ENCODE results near the gene NALCN.

The NALCN gene

DNA sequence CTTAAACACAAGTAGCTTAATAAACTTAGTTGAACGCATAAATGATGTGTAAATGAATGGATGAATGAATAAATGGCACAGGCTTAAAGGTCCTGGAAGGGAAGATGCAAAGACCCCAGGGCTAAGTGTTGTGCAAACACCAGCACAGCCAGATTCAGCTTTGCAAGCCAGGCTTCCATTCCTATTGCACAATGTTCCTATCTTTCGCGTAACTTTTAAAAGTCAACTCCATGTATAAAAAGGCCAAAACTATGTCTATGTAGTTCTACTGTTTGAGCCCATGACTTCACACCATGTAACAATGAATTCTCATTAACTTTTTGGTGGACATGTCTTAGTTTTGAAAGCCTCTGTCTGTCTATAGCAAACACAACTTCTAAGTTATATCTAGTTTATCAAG is 226.0 kb downstream of the NALCN start:
- no peak for DNase-seq

DNA sequence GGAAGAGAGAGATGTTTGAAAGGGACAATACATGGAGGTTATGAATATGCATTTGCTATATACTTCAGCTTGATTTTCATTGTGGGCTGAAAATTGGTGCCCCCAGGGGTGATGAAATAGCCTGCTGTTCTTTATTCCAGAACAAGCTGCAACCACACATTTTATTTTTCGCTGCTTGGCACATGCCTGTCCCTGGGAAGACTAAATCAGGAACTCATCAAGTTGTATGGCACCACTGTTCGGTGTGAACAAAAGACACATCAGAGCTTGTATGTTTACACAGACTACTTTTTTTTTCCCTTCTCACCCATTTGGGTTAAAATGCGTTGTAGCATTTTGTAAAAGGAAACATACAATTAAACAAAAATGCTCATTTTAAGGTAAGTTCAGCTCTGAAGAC is 230.7 kb downstream of the NALCN start:
- DNase-seq = no peak

DNA sequence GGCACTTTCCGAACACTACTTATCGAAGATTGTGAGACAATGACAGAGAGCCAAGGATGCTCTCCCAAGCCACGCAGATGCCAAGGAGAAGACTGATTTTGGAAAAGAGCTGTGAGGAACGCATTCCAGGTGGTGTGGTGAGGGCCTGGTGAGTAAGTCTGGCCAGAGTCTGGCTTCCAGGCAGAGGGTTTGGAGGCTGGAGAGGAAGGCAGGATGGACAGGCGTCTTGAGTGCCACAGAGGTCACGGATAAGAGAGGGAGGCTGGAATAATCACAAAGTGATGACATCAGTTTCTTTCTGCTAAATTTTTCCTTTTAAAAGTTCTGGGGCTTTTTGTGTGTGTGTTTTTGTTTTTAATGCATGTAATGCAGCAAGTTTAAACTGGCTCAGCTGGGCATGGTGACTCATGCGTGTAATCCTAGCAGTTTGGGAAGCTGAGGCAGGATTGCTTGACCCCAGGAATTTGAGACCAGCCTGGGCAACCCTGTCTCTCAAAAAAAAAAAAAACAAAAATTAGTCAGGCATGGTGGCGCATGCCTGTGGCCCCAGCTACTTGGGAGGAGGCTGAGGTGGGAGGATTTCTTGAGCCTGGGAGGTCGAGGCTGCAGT is 235.1 kb downstream of the NALCN start:
- DNase-seq = no peak

DNA sequence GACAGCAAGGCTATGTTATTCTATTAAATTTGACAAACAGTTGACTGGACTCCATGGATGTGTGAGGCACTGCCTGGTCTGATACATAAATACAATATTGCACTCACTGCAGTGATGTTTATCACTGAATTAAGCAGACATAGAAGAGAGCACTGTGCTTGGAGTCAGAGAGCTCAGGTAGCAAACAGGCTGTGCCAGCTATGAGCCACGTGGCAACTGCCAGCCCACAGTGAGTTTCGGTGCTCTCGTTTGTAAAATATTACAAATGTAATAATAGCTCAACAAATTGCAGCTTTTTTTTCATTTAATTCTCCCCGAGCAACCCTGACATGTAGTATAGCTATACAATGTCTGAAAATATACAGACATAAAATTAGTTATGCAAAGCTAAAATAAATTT is 237.3 kb downstream of the NALCN start:
- DNase-seq = no peak

DNA sequence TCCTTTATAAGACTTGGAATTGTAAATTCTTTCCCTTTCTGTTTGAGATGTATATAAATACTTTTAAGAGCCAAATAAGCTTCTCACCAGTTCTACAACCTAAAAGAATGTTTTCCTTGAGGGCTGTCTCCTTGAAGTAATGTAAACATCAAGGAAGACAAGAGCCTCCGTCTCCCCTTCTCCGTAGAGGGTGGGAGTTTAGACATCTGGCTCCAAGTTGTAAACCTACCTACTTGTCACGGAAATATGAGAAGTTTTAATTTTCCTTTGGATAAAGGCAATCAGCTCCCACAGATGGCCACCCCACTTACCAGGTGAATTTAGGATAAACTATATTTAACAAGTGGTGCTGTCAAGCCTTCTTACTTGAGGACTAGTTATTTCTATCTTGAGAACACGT is 237.9 kb downstream of the NALCN start:
- no peak for DNase-seq

DNA sequence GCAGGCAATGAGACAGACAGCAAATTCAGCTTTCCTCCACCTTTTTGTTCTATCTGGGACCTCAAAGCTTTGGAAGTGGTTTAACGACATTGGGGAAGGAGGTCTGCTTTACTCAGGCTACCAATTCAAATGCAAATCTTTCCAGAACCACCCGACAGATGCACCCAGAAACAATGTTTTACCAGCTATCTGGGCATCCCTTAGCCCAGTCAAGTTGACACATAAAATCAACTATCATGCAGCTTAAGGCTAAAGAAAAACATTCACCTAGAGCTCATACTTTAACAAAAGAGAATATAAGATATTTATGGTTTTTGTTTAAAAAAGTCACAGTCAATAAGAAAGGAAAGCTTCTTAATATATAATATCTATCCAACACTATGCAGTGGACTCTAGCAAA is 246.0 kb downstream of the NALCN start:
- DNase-seq = no peak

DNA sequence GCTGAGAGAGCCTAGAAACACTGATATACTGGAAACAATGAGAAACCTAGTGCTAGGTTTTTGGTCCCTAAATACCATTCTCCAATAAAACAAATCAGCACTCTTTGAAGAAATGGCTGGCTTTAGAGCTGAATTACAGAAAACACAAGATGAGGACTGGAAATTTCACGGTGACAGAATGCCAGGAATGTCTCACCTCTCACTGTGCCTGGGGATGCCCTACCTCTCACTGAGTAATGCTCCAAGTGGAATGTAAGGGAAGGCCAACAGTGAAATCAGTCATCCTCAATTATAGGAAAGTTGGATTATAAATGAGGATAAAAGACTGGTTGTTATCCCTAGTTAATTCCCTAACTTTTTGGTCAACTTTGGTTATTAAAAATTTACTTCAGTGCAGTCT is 259.0 kb downstream of the NALCN start:
- no peak for DNase-seq

DNA sequence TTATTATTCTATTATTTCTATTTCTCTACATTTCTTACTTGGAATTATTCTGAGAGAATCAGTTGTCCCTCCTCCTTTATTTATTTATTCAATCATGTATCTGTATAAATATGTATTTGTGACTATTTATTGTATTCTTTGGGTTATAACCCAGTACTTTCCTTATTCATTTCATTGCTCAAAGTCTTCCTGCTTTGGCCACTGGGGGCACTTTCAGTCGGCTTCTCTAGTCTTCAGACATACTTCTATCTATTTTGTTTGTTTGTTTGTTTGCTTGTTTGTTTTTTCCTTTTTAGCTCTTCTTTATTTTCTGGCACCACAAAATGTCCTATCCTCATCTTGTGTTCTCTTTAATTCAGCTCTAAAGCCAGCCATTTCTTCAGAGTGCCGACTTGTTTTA is 260.4 kb downstream of the NALCN start:
- no peak for DNase-seq

DNA sequence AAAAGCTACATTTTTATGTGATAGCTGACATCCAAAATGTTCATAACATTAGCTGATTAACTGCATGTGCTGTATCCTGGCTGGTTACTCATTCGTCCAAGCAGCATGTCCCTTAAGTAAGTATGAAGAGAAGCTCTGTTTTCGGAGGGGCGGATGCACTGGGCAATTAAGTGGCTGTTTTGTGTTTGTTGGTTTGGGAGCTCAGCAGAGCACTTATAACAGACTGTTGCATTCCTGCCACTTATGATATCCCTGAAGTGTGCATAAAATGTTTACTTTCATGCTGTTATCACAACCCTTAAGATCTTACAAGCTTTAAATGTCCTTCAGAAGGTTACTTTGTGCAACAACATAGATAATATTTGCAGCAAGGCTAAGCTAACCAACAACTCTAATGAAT is 264.1 kb downstream of the NALCN start:
- DNase-seq = no peak

DNA sequence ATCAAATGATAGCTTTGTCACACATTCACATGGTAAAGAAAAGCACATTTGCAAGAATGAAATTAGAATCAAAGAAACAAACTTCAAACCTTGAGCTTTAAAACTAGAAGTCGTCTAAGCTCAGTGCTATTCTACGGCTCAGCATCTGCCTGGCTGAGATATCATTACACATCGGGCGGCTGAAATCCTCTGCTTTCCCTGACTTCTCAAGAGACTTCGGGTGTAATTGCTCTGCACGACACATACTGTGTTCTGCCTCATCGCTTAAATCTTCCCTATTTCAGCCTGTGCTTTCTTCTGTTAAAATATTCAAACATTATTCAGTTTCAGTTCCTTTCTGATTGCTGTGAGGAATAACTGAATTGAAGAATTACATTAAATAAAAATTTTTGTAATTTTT is 265.3 kb downstream of the NALCN start:
- no peak for DNase-seq

DNA sequence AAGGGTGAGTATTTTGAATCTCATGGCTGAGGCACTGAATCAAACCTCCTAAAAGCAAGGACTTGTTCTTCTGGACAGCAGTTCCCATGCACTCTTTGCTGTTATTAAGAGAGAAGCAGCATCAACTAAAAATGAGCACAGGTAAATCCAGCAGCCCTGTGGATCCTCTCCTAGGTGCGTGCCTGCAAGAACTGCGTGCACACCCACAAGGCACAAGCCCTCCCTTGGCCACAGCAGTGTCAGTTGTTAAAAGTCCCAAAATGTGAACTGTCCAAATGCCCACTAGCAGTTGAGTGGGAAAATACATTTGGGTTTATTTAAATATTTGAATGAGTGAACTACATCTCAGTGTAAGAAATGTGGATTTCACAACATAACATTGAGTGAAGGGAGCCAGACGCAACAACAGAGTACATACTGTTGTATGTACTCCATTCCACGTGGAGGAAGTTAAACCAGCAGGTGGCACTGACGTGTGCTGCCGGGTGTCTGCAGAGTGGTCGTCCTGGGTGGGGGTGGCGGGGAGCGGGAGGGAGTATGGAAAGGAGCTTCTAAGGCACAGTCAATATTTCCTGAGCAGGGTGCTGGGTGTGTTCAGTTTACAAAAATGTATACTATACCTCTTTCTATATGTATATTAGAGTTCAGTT is 266.4 kb downstream of the NALCN start:
- no peak for DNase-seq

DNA sequence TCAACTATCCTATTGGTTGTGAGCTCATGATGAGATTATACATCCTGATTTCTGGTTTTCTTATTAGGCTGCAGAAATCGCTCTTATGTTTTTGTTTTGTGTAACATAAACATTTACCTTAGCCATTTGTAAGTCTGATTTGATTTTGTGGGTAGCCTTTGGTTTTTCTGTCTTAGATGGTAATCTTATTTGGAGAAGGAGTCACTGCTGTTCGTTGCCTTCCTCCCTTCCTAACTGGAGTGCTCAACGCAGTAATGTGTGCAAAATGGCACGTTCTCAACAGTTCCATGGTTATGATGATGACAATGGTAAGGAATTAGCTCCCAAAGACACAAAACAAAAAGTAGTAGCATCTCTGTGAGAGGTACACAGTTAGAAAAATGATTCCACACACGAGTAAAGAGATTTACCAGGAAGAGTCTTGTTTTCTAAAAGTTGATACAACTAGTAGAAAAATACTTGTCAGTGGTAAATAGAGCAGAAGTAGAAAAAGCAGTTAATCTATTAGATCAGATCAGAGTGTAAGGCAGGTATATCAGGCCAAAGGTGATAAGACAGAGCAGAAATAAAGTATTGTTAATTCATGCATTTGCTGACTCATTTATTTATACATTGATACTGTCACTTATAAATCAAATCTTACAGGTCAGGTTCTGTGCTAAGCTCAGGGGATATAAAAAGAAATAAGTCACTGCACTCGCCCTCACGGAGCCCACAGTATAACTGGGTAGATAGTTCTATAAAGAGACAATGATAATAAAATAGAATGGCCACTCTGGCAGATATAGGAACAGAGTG is 270.0 kb downstream of the NALCN start:
- no peak for DNase-seq

DNA sequence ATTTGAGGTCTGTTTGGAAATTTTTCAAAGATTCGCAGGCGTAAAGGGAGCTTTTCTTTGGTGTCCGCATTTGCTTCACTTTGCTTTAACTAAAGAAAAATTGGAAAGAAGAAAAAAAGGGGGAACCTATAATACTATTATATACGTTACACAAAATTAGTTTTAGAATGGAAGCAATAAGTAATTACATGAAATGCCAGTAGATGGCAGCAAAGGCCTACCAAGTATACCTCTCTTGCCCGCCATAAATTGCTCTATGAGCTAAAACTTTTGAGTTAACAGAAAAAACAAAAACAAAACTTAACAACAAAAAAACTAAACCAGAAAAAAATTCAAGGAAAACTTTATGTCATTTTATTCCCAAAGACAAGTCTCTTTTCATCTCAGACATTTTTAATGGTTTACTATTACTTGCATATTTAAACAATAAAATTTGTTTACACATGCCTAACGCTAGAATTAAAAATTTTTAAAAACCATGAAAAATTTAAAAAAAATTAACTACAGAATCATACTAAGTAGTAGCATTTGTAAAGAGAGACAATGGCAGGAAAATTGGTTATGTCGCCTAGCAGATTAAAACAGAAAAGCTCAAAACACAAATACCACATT is 271.4 kb downstream of the NALCN start:
- peak; percentile 65 for DNase-seq

DNA sequence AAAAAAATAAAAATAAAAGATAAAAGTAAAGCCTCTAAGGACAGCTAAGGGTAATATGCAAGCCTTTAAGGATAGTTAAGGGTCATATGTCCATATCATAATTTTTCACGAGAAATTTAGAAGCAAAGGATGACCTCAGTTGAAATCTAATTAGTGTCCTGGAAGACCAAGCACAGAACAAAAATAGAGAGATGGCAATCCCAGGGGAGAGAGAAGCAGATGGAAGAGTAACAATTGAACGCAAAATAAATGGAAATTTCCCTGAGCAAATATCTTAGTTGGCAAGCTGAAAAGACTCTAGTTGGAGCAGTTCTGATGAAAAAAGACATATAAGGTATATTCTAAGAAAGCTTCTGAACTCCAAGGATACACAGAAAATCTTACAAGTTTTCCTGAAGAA is 275.4 kb downstream of the NALCN start:
- no peak for DNase-seq

DNA sequence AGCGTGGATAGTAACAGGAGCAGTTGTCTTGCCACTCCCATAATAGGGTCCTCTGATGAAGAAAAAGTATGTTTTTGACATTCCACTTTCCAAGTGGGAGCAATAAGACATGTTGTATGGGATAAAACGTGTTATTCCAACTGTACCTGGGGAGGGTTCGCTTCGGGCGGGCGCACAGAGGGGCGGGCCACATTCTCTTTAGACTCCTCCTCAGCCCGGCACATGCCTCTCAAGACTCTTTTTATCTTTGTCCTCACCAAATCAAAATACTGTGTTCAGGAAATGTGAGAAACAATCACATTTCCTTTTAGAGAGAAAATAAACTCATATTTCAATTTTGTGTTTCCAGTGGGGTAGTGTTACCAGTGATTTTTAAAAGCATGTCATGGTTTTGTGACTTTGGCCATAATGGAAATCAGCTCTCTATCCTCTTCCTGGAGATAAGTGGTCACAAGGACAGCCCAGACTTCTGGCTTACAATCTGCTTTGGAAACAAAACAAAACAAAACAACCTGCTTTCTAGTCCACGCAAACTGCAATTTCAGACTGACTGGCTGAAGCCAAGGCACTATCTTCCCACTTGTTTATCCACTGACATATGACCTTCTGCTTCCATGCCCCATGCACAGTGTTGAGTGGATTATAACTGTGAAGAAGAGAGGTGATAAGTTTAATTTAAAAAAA is 276.1 kb downstream of the NALCN start:
- no peak for DNase-seq

DNA sequence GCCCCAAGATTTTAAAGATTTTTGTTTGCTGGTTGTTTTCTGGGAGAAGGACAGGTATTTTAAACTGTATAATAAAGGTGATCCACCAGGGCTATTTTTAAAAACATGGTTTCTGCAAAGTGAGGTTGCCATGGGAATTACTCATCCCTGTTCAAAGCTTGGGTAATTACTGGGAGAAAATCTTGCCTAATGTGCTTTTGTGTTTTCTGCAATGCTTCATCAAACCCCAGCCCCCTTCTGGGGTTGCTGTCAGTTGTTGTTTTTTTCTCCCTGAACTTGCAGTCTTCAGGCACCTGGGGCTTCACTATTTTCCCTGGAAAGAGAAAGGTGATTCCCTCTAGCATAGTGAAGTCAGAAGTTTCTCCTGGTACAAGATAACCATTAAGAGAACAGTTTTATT is 277.2 kb downstream of the NALCN start:
- DNase-seq = no peak

DNA sequence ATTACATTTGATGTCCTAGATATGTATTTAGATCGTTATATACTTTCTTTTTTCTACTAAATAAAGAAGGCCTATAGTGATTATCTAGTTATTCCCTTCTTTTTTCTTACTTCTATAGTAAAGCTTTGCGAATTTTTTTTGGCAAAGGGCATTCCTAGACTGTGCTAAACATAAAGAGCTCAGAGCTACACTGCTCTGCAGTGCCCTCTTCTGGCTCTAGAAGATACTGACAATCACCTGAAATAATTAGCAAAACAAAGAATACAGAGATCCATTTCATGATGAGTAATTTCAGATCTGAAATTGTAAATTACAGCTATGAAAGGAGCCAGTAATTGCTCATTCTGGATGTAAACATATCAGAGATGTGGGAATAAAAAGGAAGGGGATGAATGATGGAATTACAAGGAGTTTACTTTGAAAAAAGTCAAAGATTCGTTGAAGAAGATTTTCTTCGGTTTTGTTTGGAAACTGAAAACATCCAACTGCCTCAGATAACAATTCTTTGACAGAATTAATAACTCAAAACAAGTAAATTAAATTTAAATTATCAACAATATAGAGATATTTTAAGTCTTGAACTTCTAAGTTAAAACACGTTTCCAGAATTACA is 288.5 kb downstream of the NALCN start:
- peak; percentile 66 for DNase-seq

DNA sequence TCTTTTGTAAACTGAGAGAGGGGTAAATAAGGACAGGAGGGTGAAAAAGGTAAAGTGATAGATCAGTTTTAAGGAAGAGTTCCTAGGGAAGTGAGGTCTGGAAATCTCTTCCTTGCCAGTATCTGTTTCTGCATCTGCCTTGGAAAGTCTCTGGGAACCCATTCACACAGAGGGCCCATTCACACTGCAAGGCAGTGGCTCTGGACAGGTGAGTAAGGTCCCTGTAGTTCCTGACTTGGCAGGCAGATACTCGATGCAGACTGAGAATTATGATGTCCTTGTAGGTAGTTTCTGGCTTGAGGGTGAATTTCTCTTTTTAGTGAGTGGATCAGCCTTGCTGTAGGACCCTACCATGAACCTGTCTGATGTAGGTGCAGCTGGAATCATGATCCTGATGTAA is 293.3 kb downstream of the NALCN start:
- DNase-seq = no peak

DNA sequence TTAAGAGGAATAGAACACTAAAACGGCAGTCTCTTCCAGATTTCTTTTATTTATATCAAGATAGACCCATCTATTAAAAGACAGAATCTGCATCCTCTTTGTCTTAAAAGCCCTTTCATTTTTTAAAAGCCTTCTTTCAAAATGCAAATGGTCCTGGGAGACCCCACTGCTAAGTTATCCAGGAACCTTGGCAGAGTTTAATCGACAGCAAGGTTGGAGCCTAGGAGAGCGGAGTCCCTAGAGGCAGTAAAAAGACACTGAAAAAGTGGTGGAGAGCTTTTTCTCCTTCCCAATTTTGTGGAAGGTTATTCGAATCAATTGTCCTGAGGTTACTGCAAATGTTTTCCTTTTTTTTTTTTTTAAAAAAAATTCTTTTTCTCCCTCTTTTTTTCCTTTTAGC is 294.7 kb downstream of the NALCN start:
- DNase-seq = no peak

DNA sequence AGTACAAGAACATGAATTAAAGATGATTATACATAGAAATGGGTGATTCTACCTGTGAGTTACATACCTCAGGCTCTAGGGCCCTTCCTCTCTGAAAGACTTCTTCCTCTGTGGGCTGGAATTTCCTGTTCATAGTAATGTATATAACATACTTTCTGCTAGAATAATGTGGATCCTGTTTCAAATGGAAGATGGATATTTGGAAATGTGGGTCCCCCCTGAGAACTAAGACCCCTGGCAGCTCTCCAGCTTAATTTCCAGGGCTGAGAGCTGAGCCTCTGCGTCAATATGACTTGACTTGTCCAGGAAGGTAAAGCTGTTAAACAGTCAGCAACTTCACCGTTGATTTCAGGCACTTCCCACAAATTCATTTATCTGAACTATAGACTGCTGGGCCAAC is 296.3 kb downstream of the NALCN start:
- DNase-seq = no peak

DNA sequence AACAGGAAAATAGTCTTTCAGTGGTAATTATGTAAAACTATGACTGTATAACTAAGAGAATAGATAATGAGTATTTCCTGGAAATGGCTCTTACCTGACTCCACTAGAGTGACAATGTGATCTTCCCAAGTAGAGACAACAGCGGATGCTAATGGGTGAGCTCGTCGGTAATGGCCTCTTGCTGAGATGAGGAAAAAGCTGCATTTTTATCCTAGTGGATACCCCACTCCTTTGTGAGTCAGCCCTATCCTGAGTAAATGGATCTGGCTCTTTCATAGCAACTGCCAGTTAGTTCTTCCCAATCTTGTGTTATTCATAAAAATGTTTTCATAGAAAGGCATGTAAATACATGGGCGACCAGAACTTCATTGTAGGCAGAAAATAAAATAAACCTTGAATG is 299.5 kb downstream of the NALCN start:
- DNase-seq = no peak

DNA sequence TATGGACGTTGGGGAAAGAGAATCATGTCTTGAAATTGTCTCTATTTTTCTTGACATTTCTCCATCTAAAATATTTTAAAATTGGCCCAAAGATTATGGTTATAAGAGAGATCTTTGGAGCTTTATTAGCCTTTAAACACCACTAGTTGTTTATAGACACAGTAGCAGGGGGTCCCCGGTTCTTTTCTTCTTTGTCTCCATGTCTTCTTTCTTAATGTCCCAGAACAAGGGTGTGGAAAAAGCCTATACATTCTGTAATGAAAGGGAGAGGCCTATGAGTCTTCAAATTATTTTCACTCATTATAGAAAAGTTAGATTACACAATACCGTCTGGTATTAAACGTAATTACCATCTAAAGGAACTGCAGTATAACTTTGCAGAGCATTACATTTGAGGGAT is 300.0 kb downstream of the NALCN start:
- DNase-seq = no peak

DNA sequence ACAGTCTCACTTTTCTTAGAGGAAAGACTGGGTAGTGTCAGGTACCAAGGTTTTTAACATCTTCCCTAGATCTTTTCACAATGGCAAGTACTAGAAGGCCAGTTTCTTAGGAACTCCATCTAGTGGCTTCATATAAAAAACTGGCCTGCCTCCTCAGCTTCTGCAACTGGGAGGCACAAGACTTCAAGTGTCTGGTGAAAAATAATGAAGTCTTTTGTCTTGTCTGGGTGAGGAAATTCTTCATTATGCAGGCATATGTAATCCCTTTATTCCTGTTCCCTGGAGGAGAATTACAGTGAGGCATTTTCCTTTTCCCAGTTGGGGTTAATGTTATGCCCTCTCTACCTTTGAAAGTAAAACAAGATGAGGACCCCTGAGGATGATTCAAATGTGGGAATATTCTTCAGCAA is 300.5 kb downstream of the NALCN start:
- no peak for DNase-seq

Measured in NCI-H69 (cell line).